Peyer's patch (tissue), 4 donors: ENCODE measurements around the gene ZNF749.

Experiments used
- POLR2A ChIP-seq, 2 donors: fragments of 450-650 bp; IDR thresholded peaks; one replicate each; pipeline ENCODE4 v1.5.1; 2017; ENCODE audit warnings: antibody characterized with exemption in 2 of 2, mild to moderate bottlenecking in 2 of 2, moderate library complexity in 2 of 2
- TF ChIP-seq, protein P1 (sequence below), 6 experiments: fragments of 450-650 bp in 4 of 6; fragments of 200-600 bp in 2 of 6; sonication (generic) in 1 of 6; IDR thresholded peaks; one replicate each; pipeline ENCODE4 v1.5.1; 2017 to 2019; ENCODE audit warnings: antibody characterized with exemption in 6 of 6, mild to moderate bottlenecking in 3 of 6, moderate library complexity in 1 of 6

DNA sequence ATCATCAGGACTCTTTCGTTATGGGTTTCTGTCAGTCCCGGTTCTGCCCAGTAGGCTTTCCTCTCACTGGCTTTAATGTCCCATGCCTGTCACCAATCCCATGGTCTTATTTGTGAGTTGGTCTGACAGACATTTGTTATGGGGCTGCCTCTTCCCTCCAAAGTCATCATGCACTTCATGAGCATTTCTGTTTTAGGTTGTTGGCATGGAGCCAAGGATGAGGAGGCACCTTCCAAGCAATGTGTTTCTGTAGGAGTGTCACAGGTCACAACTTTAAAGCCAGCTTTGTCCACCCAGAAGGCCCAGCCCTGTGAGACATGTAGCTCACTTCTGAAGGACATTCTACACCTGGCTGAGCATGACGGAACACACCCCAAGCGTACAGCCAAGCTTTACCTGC is 15.7 kb upstream of the ZNF749 start:
- TF ChIP-seq, protein P1, sequence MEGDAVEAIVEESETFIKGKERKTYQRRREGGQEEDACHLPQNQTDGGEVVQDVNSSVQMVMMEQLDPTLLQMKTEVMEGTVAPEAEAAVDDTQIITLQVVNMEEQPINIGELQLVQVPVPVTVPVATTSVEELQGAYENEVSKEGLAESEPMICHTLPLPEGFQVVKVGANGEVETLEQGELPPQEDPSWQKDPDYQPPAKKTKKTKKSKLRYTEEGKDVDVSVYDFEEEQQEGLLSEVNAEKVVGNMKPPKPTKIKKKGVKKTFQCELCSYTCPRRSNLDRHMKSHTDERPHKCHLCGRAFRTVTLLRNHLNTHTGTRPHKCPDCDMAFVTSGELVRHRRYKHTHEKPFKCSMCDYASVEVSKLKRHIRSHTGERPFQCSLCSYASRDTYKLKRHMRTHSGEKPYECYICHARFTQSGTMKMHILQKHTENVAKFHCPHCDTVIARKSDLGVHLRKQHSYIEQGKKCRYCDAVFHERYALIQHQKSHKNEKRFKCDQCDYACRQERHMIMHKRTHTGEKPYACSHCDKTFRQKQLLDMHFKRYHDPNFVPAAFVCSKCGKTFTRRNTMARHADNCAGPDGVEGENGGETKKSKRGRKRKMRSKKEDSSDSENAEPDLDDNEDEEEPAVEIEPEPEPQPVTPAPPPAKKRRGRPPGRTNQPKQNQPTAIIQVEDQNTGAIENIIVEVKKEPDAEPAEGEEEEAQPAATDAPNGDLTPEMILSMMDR (IDR thresholded peaks at IDR 0.05): no peak
- no peak for TF ChIP-seq POLR2A (IDR thresholded peaks at IDR 0.05)
